OCI-LY3 (cell line): ENCODE measurements around the gene KRT5.

Experiments used
- CTCF ChIP-seq: fragments of 200-600, 300-600 bp; sonication (generic); IDR thresholded peaks from 2 replicates; pipeline ENCODE4 v1.5.1; 2014; ENCODE audit warnings: antibody characterized with exemption, low read length, low read depth
- EZH2phosphoT487 ChIP-seq: fragments of 200-600 bp; shearing (Covaris generic); IDR thresholded peaks from 2 replicates; pipeline ENCODE4 v1.6.1; 2018; ENCODE audit warnings: antibody characterized with exemption, mixed run types, low read depth

- TF ChIP-seq CTCF, result no peak
- no peak for TF ChIP-seq EZH2phosphoT487
Observed at GRCh38 chr12:52542157-52542556, 22.0 kb upstream of the KRT5 start.
